Vagina (tissue), 2 donors: ENCODE measurements around the gene MEF2C. TPM values are rescaled to one million over a fixed set of nuclear protein-coding genes. Genes with fewer than 3 reads are reported as not detected.

Source experiments
- DNase-seq, 2 donors: peaks; one replicate each; pipeline ENCODE4 v3.0.0-alpha.2; 2017; ENCODE audit errors: extremely low spot score in 2 of 2
- H3K27ac ChIP-seq: fragments of 200-600 bp; sonication (generic); one replicate; pipeline ENCODE4 v1.5.1; 2019
- H3K27me3 ChIP-seq: fragments of 200-600 bp; sonication (generic); one replicate; pipeline ENCODE4 v1.5.1; 2019
- H3K36me3 ChIP-seq, 2 donors: fragments of 200-600 bp; sonication (generic); one replicate each; pipeline ENCODE4 v1.5.1; 2017 to 2019
- H3K4me1 ChIP-seq: fragments of 200-600 bp; sonication (generic); one replicate; pipeline ENCODE4 v1.5.1; 2019
- H3K4me3 ChIP-seq, 2 donors: fragments of 200-600 bp; sonication (generic); 1 replicate in 1 of 2; 2 replicates in 1 of 2; pipeline ENCODE4 v1.5.1; 2016 to 2019
- H3K9me3 ChIP-seq: fragments of 200-600 bp; sonication (generic); one replicate; pipeline ENCODE4 v1.5.1; 2019
- CTCF ChIP-seq, 3 experiments: fragments of 450-650 bp in 2 of 3; fragments of 200-600 bp in 1 of 3; sonication (generic) in 1 of 3; IDR thresholded peaks; one replicate each; pipeline ENCODE4 v1.5.1; 2017 to 2019; ENCODE audit warnings: antibody characterized with exemption in 3 of 3, mild to moderate bottlenecking in 2 of 3, moderate library complexity in 2 of 3
- POLR2A ChIP-seq, 2 donors: fragments of 450-650 bp; IDR thresholded peaks; one replicate each; pipeline ENCODE4 v1.6.1; 2017; ENCODE audit warnings: antibody characterized with exemption in 2 of 2, mild to moderate bottlenecking in 2 of 2, moderate library complexity in 2 of 2
- POLR2AphosphoS5 ChIP-seq, 2 donors: sonication (generic); formaldehyde crosslinking; IDR thresholded peaks; one replicate each; pipeline ENCODE4 v1.9.0; 2017; ENCODE audit warnings: antibody characterized with exemption in 2 of 2, mild to moderate bottlenecking in 2 of 2, low read depth in 1 of 2; ENCODE audit not compliant: insufficient read depth in 1 of 2
- intact Hi-C: fragments of 100-400 bp; cut with DNase I; formaldehyde crosslinking; loops from one replicate; pipeline ENCODE4 v1.15.1; 2023
- total RNA-seq: library from RNA; depleted of rRNA; stranded (reverse); fragments of >200 nt; gene quantifications from one replicate; pipeline ENCODE4 v1.2.3, GENCODE V29; 2016

MEF2C gene
- total RNA-seq, 1 donor from 2014 or later: 22.3 TPM

- H3K27me3 ChIP-seq: no peaks in the 10 kb centered on the region
- H3K4me3 ChIP-seq: no peak overlapping the region
- no peak for TF ChIP-seq CTCF (IDR thresholded peaks at IDR 0.05)
- TF ChIP-seq POLR2AphosphoS5 (IDR thresholded peaks at IDR 0.05; ENCODE audit: insufficient read depth in 1 of 2, low read depth in 1 of 2): no peak
- TF ChIP-seq POLR2A (IDR thresholded peaks at IDR 0.05): no peak
- DNase-seq: no peak
- no peaks in the 10 kb centered on the region for H3K36me3 ChIP-seq
- H3K9me3 ChIP-seq: no peaks in the 10 kb centered on the region
- H3K4me1 ChIP-seq: no peaks in the 10 kb centered on the region
- intact Hi-C loops: no loop called here
- H3K27ac ChIP-seq: no peak overlapping the region
Observed at GRCh38 chr5:88899096-88899737, 16.2 kb upstream of the MEF2C start.

- no peak overlapping the region for H3K27ac ChIP-seq
- no peak for DNase-seq
- H3K4me1 ChIP-seq: no peaks in the 10 kb centered on the region
- H3K4me3 ChIP-seq: no peak overlapping the region
- no peaks in the 10 kb centered on the region for H3K36me3 ChIP-seq
- H3K27me3 ChIP-seq: no peaks in the 10 kb centered on the region
- no peaks in the 10 kb centered on the region for H3K9me3 ChIP-seq
- no peak for TF ChIP-seq POLR2A (IDR thresholded peaks at IDR 0.05)
- no peak for TF ChIP-seq POLR2AphosphoS5 (IDR thresholded peaks at IDR 0.05; ENCODE audit: insufficient read depth in 1 of 2, low read depth in 1 of 2)
- TF ChIP-seq CTCF (IDR thresholded peaks at IDR 0.05): no peak
- intact Hi-C loops: no loop called here
Observed at GRCh38 chr5:88897748-88898147, 14.8 kb upstream of the MEF2C start.

- Histone ChIP-seq H3K27me3 (no peaks in the 10 kb centered on the region), H3K9me3 (no peaks in the 10 kb centered on the region), H3K36me3 (no peaks in the 10 kb centered on the region), H3K4me1 (no peaks in the 10 kb centered on the region), H3K4me3 (no peak overlapping the region), H3K27ac (no peak overlapping the region)
- TF ChIP-seq POLR2AphosphoS5 (IDR thresholded peaks at IDR 0.05; ENCODE audit: insufficient read depth in 1 of 2, low read depth in 1 of 2) (no peak), CTCF (IDR thresholded peaks at IDR 0.05) (no peak), POLR2A (IDR thresholded peaks at IDR 0.05) (no peak)
- no peak for DNase-seq
- intact Hi-C loops: no loop called here
Observed at GRCh38 chr5:88895681-88896501, 12.9 kb upstream of the MEF2C start.

GRCh38 chr5:88892669-88893068 is 9.7 kb upstream of the MEF2C start:
- intact Hi-C loops: no loop called here
- H3K27me3 ChIP-seq: no peaks in the 10 kb centered on the region
- no peaks in the 10 kb centered on the region for H3K4me1 ChIP-seq
- no peak overlapping the region for H3K4me3 ChIP-seq
- H3K36me3 ChIP-seq: no peaks in the 10 kb centered on the region
- no peak for DNase-seq
- no peaks in the 10 kb centered on the region for H3K9me3 ChIP-seq
- TF ChIP-seq CTCF (IDR thresholded peaks at IDR 0.05): no peak
- TF ChIP-seq POLR2AphosphoS5 (IDR thresholded peaks at IDR 0.05; ENCODE audit: insufficient read depth in 1 of 2, low read depth in 1 of 2): no peak
- no peak for TF ChIP-seq POLR2A (IDR thresholded peaks at IDR 0.05)
- H3K27ac ChIP-seq: no peak overlapping the region
